Large intestine (tissue), 3 donors: ENCODE results near the gene SNRK. TPM values are rescaled to one million over a fixed set of nuclear protein-coding genes. Genes with fewer than 3 reads are reported as not detected.

Experiments used
- DNase-seq, 2 donors: peaks; one replicate each; pipeline versions ENCODE4 v3.0.0 to v3.0.0-alpha.2; 2013
- H3K27ac ChIP-seq: one replicate; pipeline ENCODE4 v1.5.1; 2013; ENCODE audit warnings: low read length
- H3K27me3 ChIP-seq: 2 replicates; pipeline ENCODE4 v1.6.1; 2013; ENCODE audit warnings: low read length; ENCODE audit not compliant: control insufficient read depth, insufficient read depth
- H3K36me3 ChIP-seq: 2 replicates; pipeline ENCODE4 v1.6.1; 2013; ENCODE audit warnings: low read length; ENCODE audit not compliant: control insufficient read depth, insufficient read depth
- H3K4me1 ChIP-seq: one replicate; pipeline ENCODE4 v1.6.1; 2013; ENCODE audit warnings: low read length; ENCODE audit not compliant: control insufficient read depth, insufficient read depth
- H3K4me3 ChIP-seq: one replicate; pipeline ENCODE4 v1.5.1; 2013; ENCODE audit warnings: low read length
- H3K9me3 ChIP-seq: one replicate; pipeline ENCODE4 v1.6.1; 2013; ENCODE audit warnings: mild to moderate bottlenecking, low read depth, low read length, moderate library complexity; ENCODE audit not compliant: control insufficient read depth
- WGBS: methylation state at CpG from one replicate; pipeline ENCODE4 v1.1.5; 2013; ENCODE audit warnings: low lambda C conversion rate; ENCODE audit not compliant: insufficient coverage; 5-methylcytosine and 5-hydroxymethylcytosine counted together
- polyA plus RNA-seq: library from polyadenylated mRNA; unstranded; fragments of 120-200 nt; gene quantifications from one replicate; pipeline ENCODE4 v1.2.1, GENCODE V29; 2013

SNRK gene
- polyA plus RNA-seq, 1 donor = 30.3 TPM

- H3K27ac ChIP-seq = no peak overlapping the region
- no peak overlapping the region for H3K4me3 ChIP-seq
- no peaks in the 10 kb centered on the region for H3K27me3 ChIP-seq
- no peaks in the 10 kb centered on the region for H3K9me3 ChIP-seq
- DNase-seq = no peak
- no peaks in the 10 kb centered on the region for H3K4me1 ChIP-seq
- H3K36me3 ChIP-seq = peaks cover 27% of the 10 kb centered on the region
- WGBS = 100% methylated on average over 1 of the region's 3 CpGs
Measured at GRCh38 chr3:43304126-43304525, 17.8 kb downstream of the SNRK start.

DNA sequence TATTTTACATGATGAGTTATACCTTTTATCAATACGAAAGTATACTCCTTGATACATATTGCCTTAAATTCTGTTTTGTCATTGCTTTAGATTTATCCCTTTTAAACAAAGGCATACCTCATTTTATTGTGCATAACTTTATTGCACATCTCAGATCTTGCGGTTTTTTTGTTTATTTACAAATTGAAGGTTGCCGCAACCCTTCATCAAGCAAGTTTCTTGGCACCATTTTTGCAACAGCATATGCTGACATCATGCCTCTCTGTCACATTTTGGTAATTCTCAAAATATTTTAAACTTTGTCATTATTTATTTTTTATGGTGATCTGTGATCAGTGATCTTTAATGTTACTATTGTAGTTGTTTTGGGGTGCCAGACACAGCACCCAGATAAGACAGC is 20.9 kb downstream of the SNRK start:
- Histone ChIP-seq H3K36me3 (peaks cover 35% of the 10 kb centered on the region), H3K9me3 (no peaks in the 10 kb centered on the region), H3K4me3 (no peak overlapping the region), H3K27me3 (no peaks in the 10 kb centered on the region), H3K4me1 (no peaks in the 10 kb centered on the region), H3K27ac (no peak overlapping the region)
- 100% methylated on average over 1 of the region's 3 CpGs for WGBS
- no peak for DNase-seq

- Histone ChIP-seq H3K4me1 (no peaks in the 10 kb centered on the region), H3K9me3 (no peaks in the 10 kb centered on the region), H3K27me3 (no peaks in the 10 kb centered on the region), H3K36me3 (peaks cover 33% of the 10 kb centered on the region), H3K4me3 (no peak overlapping the region), H3K27ac (no peak overlapping the region)
- 100% methylated on average over 1 of the region's 2 CpGs for WGBS
- DNase-seq = no peak
Measured at GRCh38 chr3:43307649-43308048, 21.3 kb downstream of the SNRK start.

- Histone ChIP-seq H3K4me3 (no peak overlapping the region), H3K4me1 (no peaks in the 10 kb centered on the region), H3K9me3 (no peaks in the 10 kb centered on the region), H3K27me3 (no peaks in the 10 kb centered on the region), H3K27ac (no peak overlapping the region), H3K36me3 (peaks cover 18% of the 10 kb centered on the region)
- WGBS = 83% methylated on average over 1 of the region's 12 CpGs
- no peak for DNase-seq
Measured at GRCh38 chr3:43309372-43310305, 23.3 kb downstream of the SNRK start.

DNA sequence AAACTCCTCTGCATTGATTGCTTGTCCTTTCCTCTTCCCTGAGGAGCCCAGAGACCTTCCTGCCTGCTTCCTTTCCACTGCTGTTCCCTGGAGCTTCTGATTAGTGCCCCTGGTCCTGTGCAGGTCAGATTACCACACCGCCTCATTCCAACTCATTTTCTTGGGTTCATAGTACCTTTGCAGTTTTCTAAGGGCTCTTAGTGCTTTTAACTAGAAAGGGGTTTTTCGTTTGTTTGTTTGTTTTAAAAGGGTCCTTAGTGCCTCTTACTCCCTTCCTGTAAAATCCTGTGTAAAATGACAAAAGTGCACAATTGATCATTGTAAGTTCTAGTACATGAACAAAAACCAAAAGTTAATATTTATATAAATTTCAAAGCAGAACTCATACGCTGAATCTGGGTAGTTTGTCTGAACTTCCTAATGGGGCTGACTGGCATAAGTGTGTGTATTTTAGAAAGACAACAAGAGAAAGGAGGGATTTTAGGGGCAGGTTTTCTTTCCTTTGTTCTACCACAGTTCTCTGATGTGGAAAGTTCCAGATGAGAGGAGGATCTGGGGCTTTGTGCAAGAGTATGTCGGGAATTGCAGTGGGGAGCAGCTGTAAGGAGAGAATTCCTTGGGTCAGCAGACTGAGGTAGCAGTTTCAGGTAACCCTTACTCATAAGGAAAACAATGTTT is 30.6 kb downstream of the SNRK start:
- WGBS = 80% methylated on average over 1 of the region's 4 CpGs
- Histone ChIP-seq H3K36me3 (peaks cover 2% of the 10 kb centered on the region), H3K4me1 (peaks cover 16% of the 10 kb centered on the region), H3K9me3 (no peaks in the 10 kb centered on the region), H3K4me3 (no peak overlapping the region), H3K27ac (peak overlapping the region; percentile 81), H3K27me3 (no peaks in the 10 kb centered on the region)
- peak; percentile 22 to 56 for DNase-seq

DNA sequence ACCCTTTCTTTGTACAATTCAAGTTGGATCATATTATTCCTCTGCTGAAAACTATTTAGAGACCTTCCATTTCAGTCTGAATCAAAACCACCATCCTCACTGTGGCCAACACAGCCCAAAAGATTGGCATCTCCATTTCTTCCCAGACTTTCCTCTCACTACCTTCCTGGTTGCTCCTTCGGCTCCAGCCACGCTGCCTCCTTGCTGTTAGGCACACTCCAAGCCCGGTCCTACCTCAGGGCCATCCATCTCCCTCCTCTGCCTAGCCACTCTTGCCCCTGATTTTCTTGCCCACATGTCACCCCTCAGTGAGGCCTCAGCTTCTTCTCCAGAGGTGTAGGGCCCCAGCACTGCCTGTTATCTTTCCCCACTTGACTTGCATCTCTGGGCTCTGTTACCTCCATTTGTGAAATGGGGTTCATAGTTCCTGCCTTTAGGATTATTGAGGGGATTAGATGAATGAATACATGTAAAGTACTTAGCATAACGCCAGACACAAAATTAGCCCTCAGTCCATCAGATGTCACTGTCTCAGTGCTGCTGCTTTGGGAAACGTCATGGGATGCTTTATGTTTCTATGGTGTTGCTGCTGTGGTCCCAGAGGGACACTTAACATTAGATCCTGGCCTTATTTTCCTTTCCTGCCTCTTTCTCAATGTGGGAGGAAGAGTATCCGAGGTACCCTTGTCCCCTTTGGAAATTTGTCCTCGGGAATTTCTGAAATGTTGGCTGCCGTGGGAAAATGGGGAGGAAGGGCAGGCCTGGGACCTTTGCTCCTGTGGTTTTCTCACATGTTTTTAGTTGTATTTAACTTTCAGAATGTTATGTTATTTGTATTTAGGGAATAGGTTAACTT is 31.3 kb downstream of the SNRK start:
- Histone ChIP-seq H3K27ac (peak overlapping the region; percentile 81), H3K27me3 (no peaks in the 10 kb centered on the region), H3K4me1 (peaks cover 16% of the 10 kb centered on the region), H3K36me3 (peaks cover 2% of the 10 kb centered on the region), H3K9me3 (no peaks in the 10 kb centered on the region), H3K4me3 (no peak overlapping the region)
- DNase-seq = peak in 1 of 2 donors; percentile 31
- WGBS = 88% methylated on average over 5 of the region's 8 CpGs

DNA sequence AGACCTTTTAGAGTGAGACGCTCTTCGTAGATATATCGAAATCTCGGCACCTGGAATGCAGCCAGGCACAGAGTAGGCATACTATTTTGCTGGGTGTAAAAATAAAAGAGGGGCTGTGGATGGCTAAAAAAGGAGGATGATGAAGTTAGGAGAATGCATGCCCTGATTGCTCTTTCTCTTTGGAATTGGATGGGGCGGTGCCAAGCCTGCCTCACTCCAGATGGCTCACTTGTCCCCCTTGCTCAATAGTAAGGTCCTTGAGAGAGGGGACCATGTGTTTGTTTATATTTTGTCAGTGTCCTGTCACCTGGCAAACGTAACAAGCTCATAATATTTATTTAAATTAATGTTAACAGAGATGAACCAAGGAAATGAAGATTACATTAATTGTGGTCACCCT is 33.0 kb downstream of the SNRK start:
- H3K4me1 ChIP-seq = peaks cover 16% of the 10 kb centered on the region
- H3K4me3 ChIP-seq = no peak overlapping the region
- DNase-seq = no peak
- no peaks in the 10 kb centered on the region for H3K27me3 ChIP-seq
- no peaks in the 10 kb centered on the region for H3K9me3 ChIP-seq
- WGBS = 96% methylated on average over 4 of the region's 6 CpGs
- H3K36me3 ChIP-seq = peaks cover 2% of the 10 kb centered on the region
- H3K27ac ChIP-seq = no peak overlapping the region

- H3K36me3 ChIP-seq = peaks cover 2% of the 10 kb centered on the region
- no peak for DNase-seq
- no peak overlapping the region for H3K4me3 ChIP-seq
- H3K4me1 ChIP-seq = peaks cover 15% of the 10 kb centered on the region
- no peaks in the 10 kb centered on the region for H3K27me3 ChIP-seq
- no peaks in the 10 kb centered on the region for H3K9me3 ChIP-seq
- no peak overlapping the region for H3K27ac ChIP-seq
- WGBS = no CpG with 5 or more reads among the region's 3 CpGs
Measured at GRCh38 chr3:43319794-43320193, 33.5 kb downstream of the SNRK start.

- H3K27me3 ChIP-seq = no peaks in the 10 kb centered on the region
- H3K9me3 ChIP-seq = no peaks in the 10 kb centered on the region
- no peak overlapping the region for H3K27ac ChIP-seq
- 100% methylated on average over 1 of the region's 5 CpGs for WGBS
- H3K4me3 ChIP-seq = no peak overlapping the region
- no peak for DNase-seq
- peaks cover 13% of the 10 kb centered on the region for H3K4me1 ChIP-seq
- peaks cover 2% of the 10 kb centered on the region for H3K36me3 ChIP-seq
Measured at GRCh38 chr3:43320288-43320687, 33.9 kb downstream of the SNRK start.

- no peak for DNase-seq
- H3K4me3 ChIP-seq = no peak overlapping the region
- H3K27ac ChIP-seq = no peak overlapping the region
- peaks cover 2% of the 10 kb centered on the region for H3K36me3 ChIP-seq
- H3K9me3 ChIP-seq = no peaks in the 10 kb centered on the region
- WGBS = 100% methylated on average over 1 of the region's 1 CpG
- no peaks in the 10 kb centered on the region for H3K27me3 ChIP-seq
- peaks cover 16% of the 10 kb centered on the region for H3K4me1 ChIP-seq
Measured at GRCh38 chr3:43323541-43323940, 37.2 kb downstream of the SNRK start.
